ENCODE measurements around the gene TEN1. TPM values are rescaled to one million over a fixed set of nuclear protein-coding genes. Genes with fewer than 3 reads are reported as not detected.

The TEN1 gene
- total and polyA plus RNA-seq, 9 of the 15 experiments (the other 6 are each of a cell fraction or from before 2014, with no cell fraction given), result 1.3 to 25.7 (median 10.1) TPM

GRCh38 chr17:75976175-75976848, 2.7 kb upstream of the TEN1 start (continued):
- TF ChIP-seq NFIX (CRISPR knock-in tag; IDR thresholded peaks at IDR 0.05; ENCODE audit: low read depth), result no peak
- no peak for TF ChIP-seq ZNF224 (CRISPR knock-in tag; IDR thresholded peaks at IDR 0.05)
- peak in 1 of 2 experiments; percentile 29; a peak in 1 of 4 replicates for TF ChIP-seq ZNF639 (CRISPR knock-in tag; conservative IDR thresholded peaks at IDR 0.05 in 1 of 2, IDR thresholded peaks at IDR 0.05 in 1 of 2)
- TF ChIP-seq SAFB2 (IDR thresholded peaks at IDR 0.05; ENCODE audit: borderline replicate concordance, low read depth, low read length, severe bottlenecking), result no peak
- TF ChIP-seq ZNF592 (IDR thresholded peaks at IDR 0.05), result 0 out of 2 replicates have a peak, but pooled peaks have one; percentile 23
- TF ChIP-seq ZBTB8A (IDR thresholded peaks at IDR 0.05; ENCODE audit: partially characterized antibody), result no peak
- TF ChIP-seq PURB (CRISPR knock-in tag; IDR thresholded peaks at IDR 0.05; ENCODE audit: low read depth), result no peak
- no peak for TF ChIP-seq BRD9 (IDR thresholded peaks at IDR 0.05; ENCODE audit: low read depth, partially characterized antibody)
- TF ChIP-seq ZNF436 (CRISPR knock-in tag; IDR thresholded peaks at IDR 0.05), result no peak
- no peak for TF ChIP-seq CBX3 (IDR thresholded peaks at IDR 0.05; ENCODE audit: borderline replicate concordance in 1 of 2, low read length in 2 of 2)
- 0 out of 2 replicates have a peak, but pooled peaks have one; percentile 20 for TF ChIP-seq FOSL1 (tag; conservative IDR thresholded peaks at IDR 0.05)
- no peak for TF ChIP-seq HBP1 (CRISPR knock-in tag; IDR thresholded peaks at IDR 0.05)
- TF ChIP-seq PML (IDR thresholded peaks at IDR 0.05; ENCODE audit: low read length), result 0 out of 2 replicates have a peak, but pooled peaks have one; percentile 29
- no peak for TF ChIP-seq KAT7 (CRISPR knock-in tag; IDR thresholded peaks at IDR 0.05; ENCODE audit: borderline replicate concordance)
- peak; percentile 39; the same call in 1 of the 2 replicates for TF ChIP-seq CEBPB (tag; IDR thresholded peaks at IDR 0.05)
- no peak for TF ChIP-seq RBM22 (IDR thresholded peaks at IDR 0.05; ENCODE audit: low read depth, low read length, poor library complexity, severe bottlenecking)
- no peak for TF ChIP-seq ZNF655 (CRISPR knock-in tag; IDR thresholded peaks at IDR 0.05)
- TF ChIP-seq CEBPG (CRISPR knock-in tag; IDR thresholded peaks at IDR 0.05), result no peak
- peak; percentile 7 to 42; a peak in 1 of 4 replicates for TF ChIP-seq CEBPG (tag; conservative IDR thresholded peaks at IDR 0.05 in 1 of 2, IDR thresholded peaks at IDR 0.05 in 1 of 2)
